Peyer's patch (tissue), 4 donors: ENCODE results near the gene AOPEP.

Experiments used
- POLR2A ChIP-seq, 2 donors: fragments of 450-650 bp; IDR thresholded peaks; one replicate each; pipeline ENCODE4 v1.5.1; 2017; ENCODE audit warnings: antibody characterized with exemption in 2 of 2, mild to moderate bottlenecking in 2 of 2, moderate library complexity in 2 of 2
- TF ChIP-seq, protein P1 (sequence below), 6 experiments: fragments of 450-650 bp in 4 of 6; fragments of 200-600 bp in 2 of 6; sonication (generic) in 1 of 6; IDR thresholded peaks; one replicate each; pipeline ENCODE4 v1.5.1; 2017 to 2019; ENCODE audit warnings: antibody characterized with exemption in 6 of 6, mild to moderate bottlenecking in 3 of 6, moderate library complexity in 1 of 6

DNA sequence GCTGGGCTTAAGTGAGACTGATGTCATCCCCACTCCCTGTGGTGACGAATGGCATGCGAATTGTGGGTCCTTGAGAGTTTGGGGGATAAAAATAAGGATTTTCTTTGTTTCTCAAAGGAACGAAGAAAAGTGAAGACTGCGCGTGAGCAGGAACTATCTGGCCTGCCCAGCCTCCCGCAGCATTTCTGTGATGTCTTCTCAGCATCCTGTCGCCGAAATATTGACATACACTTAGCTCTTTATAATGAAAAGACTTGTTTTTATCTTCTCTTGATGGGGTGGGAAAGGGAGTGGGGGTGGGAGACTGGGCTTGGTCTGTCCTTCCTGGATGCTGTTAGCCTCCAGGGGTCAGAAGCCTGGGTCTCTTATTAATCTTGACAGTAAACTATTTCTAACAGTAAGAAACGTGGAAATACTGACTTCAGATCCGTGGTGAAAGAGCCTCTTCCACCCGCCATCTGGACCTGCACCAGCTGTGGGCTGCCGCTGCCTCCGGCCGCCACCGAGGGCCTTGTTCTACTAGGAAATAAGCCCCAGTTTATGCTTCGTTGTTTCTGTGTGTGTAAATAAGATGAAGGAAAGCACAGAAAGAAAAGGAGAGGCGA is 351.4 kb downstream of the AOPEP start:
- TF ChIP-seq POLR2A (IDR thresholded peaks at IDR 0.05) = no peak
- TF ChIP-seq, protein P1, sequence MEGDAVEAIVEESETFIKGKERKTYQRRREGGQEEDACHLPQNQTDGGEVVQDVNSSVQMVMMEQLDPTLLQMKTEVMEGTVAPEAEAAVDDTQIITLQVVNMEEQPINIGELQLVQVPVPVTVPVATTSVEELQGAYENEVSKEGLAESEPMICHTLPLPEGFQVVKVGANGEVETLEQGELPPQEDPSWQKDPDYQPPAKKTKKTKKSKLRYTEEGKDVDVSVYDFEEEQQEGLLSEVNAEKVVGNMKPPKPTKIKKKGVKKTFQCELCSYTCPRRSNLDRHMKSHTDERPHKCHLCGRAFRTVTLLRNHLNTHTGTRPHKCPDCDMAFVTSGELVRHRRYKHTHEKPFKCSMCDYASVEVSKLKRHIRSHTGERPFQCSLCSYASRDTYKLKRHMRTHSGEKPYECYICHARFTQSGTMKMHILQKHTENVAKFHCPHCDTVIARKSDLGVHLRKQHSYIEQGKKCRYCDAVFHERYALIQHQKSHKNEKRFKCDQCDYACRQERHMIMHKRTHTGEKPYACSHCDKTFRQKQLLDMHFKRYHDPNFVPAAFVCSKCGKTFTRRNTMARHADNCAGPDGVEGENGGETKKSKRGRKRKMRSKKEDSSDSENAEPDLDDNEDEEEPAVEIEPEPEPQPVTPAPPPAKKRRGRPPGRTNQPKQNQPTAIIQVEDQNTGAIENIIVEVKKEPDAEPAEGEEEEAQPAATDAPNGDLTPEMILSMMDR (IDR thresholded peaks at IDR 0.05) = no peak
